GM19395 (cell line): ENCODE data around the gene BAD.
A peak's percentile ranks its signal among the peaks of the same experiment; 100 is the strongest.

Experiments used
- ATAC-seq: cut with Tn5 transposase; IDR thresholded peaks from one replicate; pipeline ENCODE4 v1.9.1; 2021; ENCODE audit warnings: mild to moderate bottlenecking, moderate library complexity; ENCODE audit not compliant: unreplicated experiment

BAD gene

DNA sequence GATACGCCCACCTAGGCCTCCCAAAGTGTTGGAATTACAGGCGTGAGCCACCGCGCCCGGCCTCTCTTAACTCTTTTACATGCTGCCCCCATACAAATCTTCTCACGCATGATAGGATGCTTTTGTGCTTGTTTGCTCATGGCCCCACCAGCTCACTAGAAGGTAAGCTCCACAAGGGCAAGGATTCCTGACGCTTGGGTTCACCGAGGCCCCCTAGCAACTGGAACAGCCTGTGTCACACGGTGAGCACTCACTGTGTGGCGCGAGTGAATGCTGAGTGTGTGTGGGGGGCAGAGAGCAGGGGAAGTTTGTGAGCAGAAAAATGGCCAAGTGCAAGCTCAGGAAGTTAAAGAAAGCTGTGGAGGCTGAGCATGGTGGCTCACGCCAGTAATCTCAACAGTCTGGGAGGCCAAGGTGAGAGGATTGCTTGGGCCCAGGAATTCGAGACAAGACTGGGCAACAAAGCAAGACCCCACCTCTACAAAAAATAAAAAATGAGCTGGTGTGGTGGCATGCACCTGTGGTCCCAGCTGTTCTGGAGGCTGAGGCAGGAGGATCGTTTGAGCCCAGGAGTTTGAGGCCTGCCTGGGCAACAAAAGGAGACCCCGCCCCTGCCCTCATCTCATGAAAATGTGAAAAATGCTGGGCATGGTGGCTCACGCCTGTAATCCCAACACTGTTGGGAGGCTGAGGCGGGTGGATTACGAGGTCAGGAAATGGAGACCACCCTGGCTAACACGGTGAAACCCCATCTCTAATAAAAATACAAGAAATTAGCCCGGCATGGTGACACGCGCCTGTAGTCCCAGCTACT is 2.3 kb downstream of the BAD start:
- ATAC-seq: no peak

DNA sequence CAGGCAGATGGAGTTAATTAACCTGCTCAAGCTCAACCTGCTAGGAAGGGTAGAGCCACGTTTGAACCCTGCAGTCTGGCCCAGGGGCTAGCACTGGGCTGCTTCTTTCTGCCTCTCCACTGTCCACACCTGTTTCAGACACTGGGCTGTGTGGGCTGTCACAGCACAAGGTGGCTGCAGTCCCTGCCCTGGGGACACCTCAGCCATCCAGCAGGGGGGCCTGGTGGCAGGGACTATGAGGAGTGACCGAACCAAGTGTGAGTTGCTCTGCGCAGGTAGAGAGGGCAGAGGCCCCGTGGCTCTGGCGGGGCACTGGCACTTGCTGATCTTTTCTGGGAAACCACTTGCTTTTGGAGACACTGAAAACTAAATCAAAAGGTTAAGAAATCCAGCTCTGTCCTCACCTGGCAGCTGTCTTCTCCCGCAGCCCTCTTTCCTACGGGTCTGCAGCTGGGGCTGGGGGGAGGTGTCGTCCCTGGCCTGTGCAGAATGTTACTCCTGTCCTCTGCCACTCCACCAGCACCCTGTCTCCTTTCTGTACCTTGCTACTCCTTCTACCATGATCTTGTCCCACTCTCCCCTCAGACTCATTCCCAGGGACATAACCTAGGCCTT is 5.8 kb downstream of the BAD start:
- no peak for ATAC-seq

DNA sequence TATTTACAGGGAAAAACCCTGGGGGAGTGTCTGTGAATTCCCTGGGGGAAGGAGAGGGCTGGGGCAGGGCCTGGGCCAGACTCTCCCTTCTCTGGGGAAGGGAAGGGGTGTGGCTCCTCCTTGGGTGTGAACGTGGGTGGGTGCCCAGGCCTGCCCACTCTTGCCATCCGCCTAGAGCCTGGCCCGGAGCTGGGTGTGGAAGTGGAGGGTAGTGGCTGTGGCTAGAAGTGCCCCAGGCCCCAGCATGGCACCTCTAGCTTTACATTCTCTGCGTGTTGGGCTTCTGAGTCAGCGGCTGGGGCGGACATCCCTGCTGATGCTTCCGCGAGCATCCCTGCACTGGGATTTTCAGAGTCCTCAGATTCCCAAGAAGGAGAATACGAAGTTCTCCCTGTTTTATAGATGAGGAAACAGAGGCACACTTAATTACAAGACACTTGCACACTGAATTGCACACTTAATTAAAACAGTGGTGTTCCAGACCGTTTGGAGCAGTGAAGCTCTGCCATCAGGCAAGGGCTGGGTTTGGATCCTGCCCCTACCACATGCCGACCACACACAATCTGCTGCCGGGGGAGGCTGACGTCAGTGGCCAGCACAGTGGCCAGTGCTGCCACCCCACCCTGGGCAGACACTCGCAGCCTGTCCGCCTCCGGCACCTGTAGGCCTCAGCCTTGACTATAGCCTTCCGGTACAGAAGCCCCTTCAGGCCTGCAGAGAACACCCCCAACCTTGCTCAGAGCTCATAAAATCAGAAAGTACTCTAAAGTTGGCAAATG is 7.6 kb downstream of the BAD start:
- no peak for ATAC-seq

GRCh38 chr11:64275841-64276240 is 8.6 kb downstream of the BAD start:
- ATAC-seq: no peak

- no peak for ATAC-seq
Measured at GRCh38 chr11:64275031-64275800, 9.2 kb downstream of the BAD start.

GRCh38 chr11:64269540-64270220 is 14.8 kb downstream of the BAD start:
- ATAC-seq: peak; percentile 72

- peak; percentile 9 for ATAC-seq
Measured at GRCh38 chr11:64268893-64269539, 15.4 kb downstream of the BAD start.

- no peak for ATAC-seq
Measured at GRCh38 chr11:64268025-64268892, 16.2 kb downstream of the BAD start.

GRCh38 chr11:64267207-64267945 is 17.1 kb downstream of the BAD start:
- no peak for ATAC-seq

DNA sequence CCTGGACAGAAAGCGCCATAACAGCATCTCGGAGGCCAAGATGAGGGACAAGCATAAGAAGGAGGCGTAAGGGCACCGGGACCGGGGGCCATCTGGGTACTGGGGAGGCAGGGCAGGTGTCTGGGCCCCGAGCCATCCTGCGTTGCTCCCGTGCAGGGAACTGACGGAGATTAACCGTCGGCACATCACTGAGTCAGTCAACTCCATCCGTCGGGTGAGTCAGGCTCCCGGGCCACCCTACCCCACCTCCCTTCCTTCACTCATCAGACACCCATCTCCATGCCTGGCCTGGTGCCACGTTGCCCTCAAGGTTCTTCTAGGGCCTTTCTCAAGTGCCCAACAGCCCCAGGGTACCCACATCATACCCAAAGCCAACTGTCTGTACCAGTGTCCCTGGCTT is 18.1 kb downstream of the BAD start:
- ATAC-seq: no peak

- ATAC-seq: no peak
Measured at GRCh38 chr11:64265176-64266160, 19.0 kb downstream of the BAD start.

DNA sequence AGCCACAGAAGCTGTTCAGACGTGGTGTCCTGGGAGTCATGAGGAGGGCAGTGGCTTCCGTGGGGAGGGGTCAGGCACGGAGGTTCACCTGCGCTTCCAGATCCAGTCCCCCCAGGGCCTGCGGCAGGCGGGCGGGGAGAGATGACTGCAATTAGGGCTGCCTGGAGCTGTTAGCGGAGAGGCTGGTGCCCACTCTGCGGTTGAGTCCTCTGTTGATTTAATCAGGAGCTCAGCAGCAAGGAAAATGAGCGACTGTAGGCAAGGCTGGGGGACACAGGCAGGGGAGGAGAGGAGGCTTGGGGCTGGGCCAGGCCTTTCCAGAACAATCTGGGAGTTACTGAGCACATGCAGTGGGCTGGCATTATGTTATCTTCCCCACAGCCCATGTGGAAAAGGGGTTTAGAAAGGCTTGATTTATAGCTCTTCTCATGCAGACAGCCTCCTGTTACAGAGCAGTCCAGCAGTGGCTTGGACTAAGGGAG is 20.1 kb downstream of the BAD start:
- ATAC-seq: no peak

DNA sequence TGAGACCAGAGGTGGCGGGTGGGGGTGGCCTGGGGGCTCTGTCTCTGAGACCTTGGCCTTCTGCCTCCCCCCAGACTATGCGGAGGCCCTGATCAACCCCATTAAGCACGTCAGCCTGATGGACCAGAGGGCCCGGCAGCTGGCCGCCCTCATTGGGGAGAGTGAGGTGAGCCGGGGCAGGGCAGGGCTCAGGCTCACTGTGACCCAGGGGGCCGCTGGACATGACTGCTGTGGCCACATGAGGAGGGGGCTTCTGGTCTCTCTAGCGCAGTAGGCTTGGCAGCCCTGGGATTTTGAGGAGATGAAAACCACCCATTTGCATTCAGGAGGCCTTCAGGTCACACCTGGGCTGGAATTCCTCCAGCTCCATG is 20.5 kb downstream of the BAD start:
- no peak for ATAC-seq

GRCh38 chr11:64263021-64263946 is 21.2 kb downstream of the BAD start:
- no peak for ATAC-seq

GRCh38 chr11:64262271-64263002 is 22.0 kb downstream of the BAD start:
- ATAC-seq: no peak
